CD4-positive, alpha-beta memory T cell (primary cell): ENCODE measurements around the gene RNU7-1. TPM values are rescaled to one million over a fixed set of nuclear protein-coding genes. Genes with fewer than 3 reads are reported as not detected.
A peak's percentile ranks its signal among the peaks of the same experiment; 100 is the strongest.

Experiments used
- CTCF ChIA-PET: fragments of 350-600 bp; sonication (Branson Sonifier 250); formaldehyde crosslinking; loops from one replicate; lab custom pipeline; 2021; ENCODE audit warnings: inconsistent platforms; ENCODE audit not compliant: partially characterized antibody; lab: Charles Lee
- POLR2A ChIA-PET: fragments of 350-600 bp; sonication (Branson Sonifier 250); formaldehyde crosslinking; loops from one replicate; lab custom pipeline; 2021; ENCODE audit not compliant: partially characterized antibody; lab: Charles Lee
- DNase-seq, 5 donors: peaks; one replicate each; pipeline versions ENCODE4 v3.0.0 to v3.0.0-alpha.2; 2020 to 2022; ENCODE audit warnings: mixed read lengths in 1 of 5
- H3K27ac ChIP-seq: one replicate; pipeline ENCODE4 v1.7.0; 2013; ENCODE audit warnings: low read depth, low read length
- H3K27me3 ChIP-seq: 2 replicates; pipeline ENCODE4 v1.7.0; 2013; ENCODE audit warnings: mild to moderate bottlenecking, low read length, moderate library complexity; ENCODE audit not compliant: insufficient read depth
- H3K36me3 ChIP-seq: 2 replicates; pipeline ENCODE4 v1.7.0; 2013; ENCODE audit warnings: mild to moderate bottlenecking, low read length, moderate library complexity; ENCODE audit not compliant: insufficient read depth
- H3K4me1 ChIP-seq: 2 replicates; pipeline ENCODE4 v1.7.0; 2013; ENCODE audit warnings: mild to moderate bottlenecking, low read length, moderate library complexity; ENCODE audit not compliant: insufficient read depth
- H3K4me3 ChIP-seq, 2 donors: one replicate each; pipeline ENCODE4 v1.7.0; 2013; ENCODE audit warnings: low read length in 2 of 2, mild to moderate bottlenecking in 1 of 2
- H3K9me3 ChIP-seq, 2 donors: one replicate each; pipeline ENCODE4 v1.7.0; 2013; ENCODE audit warnings: low read length in 2 of 2, control low read depth in 1 of 2; ENCODE audit not compliant: control insufficient read depth in 1 of 2
- H3K27ac Mint-ChIP-seq, 7 donors: one replicate each; pipeline ENCODE4 v1.8.0; 2020 to 2021; ENCODE audit warnings: mixed read lengths in 7 of 7, mild to moderate bottlenecking in 6 of 7, inconsistent platforms in 3 of 7, moderate library complexity in 3 of 7
- H3K27me3 Mint-ChIP-seq, 2 donors: one replicate each; pipeline ENCODE4 v1.8.0; 2020 to 2021; ENCODE audit warnings: mixed read lengths in 2 of 2
- H3K36me3 Mint-ChIP-seq, 2 donors: one replicate each; pipeline ENCODE4 v1.8.0; 2020 to 2021; ENCODE audit warnings: mixed read lengths in 2 of 2, inconsistent platforms in 1 of 2, mild to moderate bottlenecking in 1 of 2
- H3K4me1 Mint-ChIP-seq, 4 donors: one replicate each; pipeline ENCODE4 v1.8.0; 2020 to 2021; ENCODE audit warnings: mixed read lengths in 4 of 4, mild to moderate bottlenecking in 1 of 4
- H3K4me3 Mint-ChIP-seq, 8 donors: one replicate each; pipeline ENCODE4 v1.8.0; 2020 to 2021; ENCODE audit warnings: mixed read lengths in 8 of 8, mild to moderate bottlenecking in 7 of 8, moderate library complexity in 6 of 8, inconsistent platforms in 3 of 8
- H3K9me3 Mint-ChIP-seq, 8 donors: one replicate each; pipeline ENCODE4 v1.8.0; 2020 to 2021; ENCODE audit warnings: mixed read lengths in 8 of 8, mild to moderate bottlenecking in 5 of 8, inconsistent platforms in 3 of 8, moderate library complexity in 1 of 8
- intact Hi-C: fragments of 100-400 bp; cut with micrococcal nuclease; formaldehyde crosslinking; loops from one replicate; pipeline ENCODE4 v1.15.1; 2023
- polyA plus RNA-seq, 2 donors: library from polyadenylated mRNA; unstranded; fragments of 300-500 nt; fragmentation: Illumina TruSeq; gene quantifications; one replicate each; pipeline ENCODE4 v1.2.3, GENCODE V29; 2021
- total RNA-seq, 2 experiments: library from RNA; stranded (reverse); gene quantifications; one replicate each; pipeline ENCODE4 v1.2.3, GENCODE V29; 2021

RNU7-1 gene
- total and polyA plus RNA-seq, 4 experiments from 2014 or later = not detected

- Mint-ChIP-seq H3K36me3 (peaks cover 32 to 54% of the 10 kb centered on the region in 2 donors), H3K4me1 (peaks cover 32 to 63% (median 47%) of the 10 kb centered on the region in 4 donors), H3K27ac (peak overlapping the region; percentile 88 to 94 (median 93)), H3K4me3 (peak overlapping the region in 1 of 8 donors; percentile 39), H3K27me3 (no peaks in the 10 kb centered on the region), H3K9me3 (no peaks in the 10 kb centered on the region)
- Histone ChIP-seq H3K4me1 (peaks cover 68% of the 10 kb centered on the region), H3K36me3 (peaks cover 45% of the 10 kb centered on the region), H3K9me3 (no peaks in the 10 kb centered on the region), H3K4me3 (no peak overlapping the region), H3K27me3 (no peaks in the 10 kb centered on the region), H3K27ac (peak overlapping the region; percentile 53)
- intact Hi-C loops = loop anchor here (1.0 kb wide), 3 partner anchors 21 to 96 kb away; partner anchors contain the start of gene C12orf57
- CTCF ChIA-PET = interaction anchor here (0.7 to 13.5 kb wide), 18 partner anchors 10 to 267 kb away, joined by 3 to 774 read pairs (median 4); partner anchors contain the start of genes C12orf57, PTPN6, RNU7-1 and SPSB2
- DNase-seq = peak; percentile 85 to 87 (median 85)
- POLR2A ChIA-PET = interaction anchor here (0.8 to 13.5 kb wide), 9 partner anchors 19 to 143 kb away, joined by 3 to 1807 read pairs (median 9); partner anchors contain the start of genes ATN1, C12orf57, ENO2 and LPCAT3
Measured at GRCh38 chr12:6965026-6965661, 21.5 kb downstream of the RNU7-1 start.

GRCh38 chr12:6965714-6966113 is 22.1 kb downstream of the RNU7-1 start:
- CTCF ChIA-PET = interaction anchor here (0.9 to 13.5 kb wide), 7 partner anchors 9 to 268 kb away, joined by 3 to 774 read pairs (median 5); partner anchors contain the start of genes C12orf57, PTPN6 and RNU7-1
- POLR2A ChIA-PET = interaction anchor here (1.3 to 13.5 kb wide), 4 partner anchors 20 to 96 kb away, joined by 3 to 1807 read pairs (median 48); partner anchors contain the start of genes ATN1, C12orf57, PTPN6 and RNU7-1
- H3K27ac Mint-ChIP-seq = peak overlapping the region; percentile 88 to 94 (median 93)

DNA sequence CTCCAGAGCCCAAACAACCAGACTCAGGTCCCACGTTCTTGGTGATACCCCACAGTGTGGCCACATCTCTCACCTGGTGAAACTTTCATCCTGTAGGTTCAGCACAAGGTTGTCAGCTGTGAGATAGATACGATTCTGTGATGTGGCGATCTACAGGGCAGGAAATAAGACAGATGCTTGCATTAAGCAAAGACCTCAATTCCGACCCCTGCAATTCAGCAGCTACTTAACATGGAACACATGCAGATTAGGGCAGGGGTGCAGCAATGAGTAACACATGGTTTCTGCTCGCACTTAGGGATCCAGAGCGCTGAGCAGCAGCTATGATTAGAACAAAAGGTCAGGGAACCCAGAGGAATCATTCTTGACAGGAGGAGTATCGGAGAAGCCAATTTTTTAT is 22.7 kb downstream of the RNU7-1 start:
- Histone ChIP-seq H3K4me3 (no peak overlapping the region), H3K27ac (no peak overlapping the region), H3K4me1 (peaks cover 57% of the 10 kb centered on the region), H3K9me3 (no peaks in the 10 kb centered on the region), H3K27me3 (no peaks in the 10 kb centered on the region), H3K36me3 (peaks cover 40% of the 10 kb centered on the region)
- H3K27me3 Mint-ChIP-seq = no peaks in the 10 kb centered on the region
- DNase-seq = no peak
- ChIA-PET CTCF (interaction anchor here (0.9 to 13.5 kb wide), 7 partner anchors 9 to 94 kb away, joined by 3 to 774 read pairs (median 4); partner anchors contain the start of genes C12orf57, PTPN6 and RNU7-1), POLR2A (interaction anchor here (1.3 to 13.5 kb wide), 3 partner anchors 20 to 94 kb away, joined by 3 to 1807 read pairs (median 86); partner anchors contain the start of genes ATN1, C12orf57, PTPN6 and RNU7-1)
- no peaks in the 10 kb centered on the region for H3K9me3 Mint-ChIP-seq
- peak overlapping the region in 6 of 7 donors; percentile 36 to 93 (median 62) for H3K27ac Mint-ChIP-seq
- H3K4me1 Mint-ChIP-seq = peaks cover 24 to 58% (median 42%) of the 10 kb centered on the region in 4 donors
- intact Hi-C loops = no loop called here
- H3K4me3 Mint-ChIP-seq = peak overlapping the region in 1 of 8 donors; percentile 25
- H3K36me3 Mint-ChIP-seq = peaks cover 29 to 52% of the 10 kb centered on the region in 2 donors

More at GRCh38 chr12:6965714-6966113, 22.1 kb downstream of the RNU7-1 start:
- H3K4me3 ChIP-seq = no peak overlapping the region
- H3K27ac ChIP-seq = peak overlapping the region; percentile 53
- Mint-ChIP-seq H3K27me3 (no peaks in the 10 kb centered on the region), H3K4me3 (no peak overlapping the region), H3K4me1 (peaks cover 27 to 60% (median 44%) of the 10 kb centered on the region in 4 donors), H3K36me3 (peaks cover 32 to 55% of the 10 kb centered on the region in 2 donors), H3K9me3 (no peaks in the 10 kb centered on the region)
- intact Hi-C loops = loop anchor here (1.0 kb wide), 3 partner anchors 21 to 96 kb away; partner anchors contain the start of gene C12orf57
- peaks cover 40% of the 10 kb centered on the region for H3K36me3 ChIP-seq
- H3K9me3 ChIP-seq = no peaks in the 10 kb centered on the region
- DNase-seq = no peak
- H3K27me3 ChIP-seq = no peaks in the 10 kb centered on the region
- peaks cover 63% of the 10 kb centered on the region for H3K4me1 ChIP-seq

GRCh38 chr12:6967651-6968100 is 24.1 kb downstream of the RNU7-1 start:
- intact Hi-C loops = no loop called here
- no peak overlapping the region for H3K4me3 ChIP-seq

GRCh38 chr12:6968426-6968825 is 24.8 kb downstream of the RNU7-1 start:
- Histone ChIP-seq H3K4me1 (peaks cover 50% of the 10 kb centered on the region), H3K36me3 (peaks cover 40% of the 10 kb centered on the region), H3K4me3 (no peak overlapping the region), H3K27ac (peak overlapping the region; percentile 16), H3K9me3 (no peaks in the 10 kb centered on the region), H3K27me3 (no peaks in the 10 kb centered on the region)
- ChIA-PET CTCF (interaction anchor here (0.9 to 3.1 kb wide), 10 partner anchors 11 to 141 kb away, joined by 3 to 81 read pairs (median 9); partner anchors contain the start of genes C12orf57, C1RL, CDCA3 and RNU7-1), POLR2A (interaction anchor here (0.9 to 9.2 kb wide), 15 partner anchors 10 to 127 kb away, joined by 3 to 225 read pairs (median 5); partner anchors contain the start of genes C12orf57, PTPN6, RNU7-1 and SPSB2)
- peaks cover 0 to 2% (median 0%) of the 10 kb centered on the region in 8 donors for H3K9me3 Mint-ChIP-seq
- DNase-seq = no peak
- peaks cover 28 to 56% of the 10 kb centered on the region in 2 donors for H3K36me3 Mint-ChIP-seq
- peak overlapping the region in 6 of 7 donors; percentile 85 to 100 (median 93) for H3K27ac Mint-ChIP-seq
- peak overlapping the region in 7 of 8 donors; percentile 7 to 100 (median 70) for H3K4me3 Mint-ChIP-seq
- no peaks in the 10 kb centered on the region for H3K27me3 Mint-ChIP-seq
- H3K4me1 Mint-ChIP-seq = peaks cover 24 to 63% (median 41%) of the 10 kb centered on the region in 4 donors
- intact Hi-C loops = no loop called here

More at GRCh38 chr12:6967651-6968100, 24.1 kb downstream of the RNU7-1 start:
- peaks cover 40% of the 10 kb centered on the region for H3K36me3 ChIP-seq
- H3K27ac ChIP-seq = no peak overlapping the region
- H3K36me3 Mint-ChIP-seq = peaks cover 28 to 56% of the 10 kb centered on the region in 2 donors
- no peaks in the 10 kb centered on the region for H3K27me3 ChIP-seq
- H3K4me3 Mint-ChIP-seq = peak overlapping the region in 1 of 8 donors; percentile 20
- no peaks in the 10 kb centered on the region for H3K27me3 Mint-ChIP-seq
- H3K4me1 ChIP-seq = peaks cover 56% of the 10 kb centered on the region
- no peak for DNase-seq
- H3K9me3 ChIP-seq = no peaks in the 10 kb centered on the region
- H3K9me3 Mint-ChIP-seq = peaks cover 0 to under 1% (median 0%) of the 10 kb centered on the region in 8 donors
- ChIA-PET POLR2A (interaction anchor here (0.9 to 9.2 kb wide), 7 partner anchors 9 to 116 kb away, joined by 3 to 225 read pairs (median 7); partner anchors contain the start of genes C12orf57, PTPN6, RNU7-1 and USP5), CTCF (interaction anchor here (0.6 to 3.1 kb wide), 9 partner anchors 10 to 282 kb away, joined by 3 to 81 read pairs (median 9); partner anchors contain the start of genes C12orf57, C1RL, RNU7-1 and SPSB2)
- peak overlapping the region in 2 of 7 donors; percentile 30 to 93 for H3K27ac Mint-ChIP-seq
- peaks cover 24 to 59% (median 41%) of the 10 kb centered on the region in 4 donors for H3K4me1 Mint-ChIP-seq

DNA sequence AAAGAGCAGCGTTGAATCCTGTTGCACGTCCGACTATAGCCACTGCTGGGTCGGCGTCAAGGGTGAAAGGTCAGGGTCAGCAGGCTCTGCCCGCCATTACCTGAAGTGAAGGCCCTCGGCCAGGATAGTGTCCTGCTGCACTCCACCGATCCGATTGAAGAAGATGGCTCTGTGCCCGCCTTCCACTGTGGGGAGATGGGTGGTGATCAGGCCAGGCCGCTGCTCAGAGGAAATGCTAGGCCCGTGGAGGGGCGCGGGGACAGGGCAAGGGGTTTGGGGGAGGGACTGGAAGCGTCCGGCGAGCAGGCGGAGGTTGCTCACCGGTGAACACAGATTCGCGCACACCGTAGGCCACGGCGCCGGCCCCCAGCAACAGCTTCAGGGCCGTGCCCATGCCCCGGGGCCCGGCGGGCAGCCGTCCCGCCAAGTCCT is 26.5 kb downstream of the RNU7-1 start:
- Mint-ChIP-seq H3K9me3 (peaks cover 0 to 2% (median 0%) of the 10 kb centered on the region in 8 donors), H3K36me3 (peaks cover 29 to 68% of the 10 kb centered on the region in 2 donors), H3K4me3 (peak overlapping the region; percentile 100), H3K27ac (peak overlapping the region; percentile 93 to 100 (median 100)), H3K4me1 (peaks cover 21 to 61% (median 36%) of the 10 kb centered on the region in 4 donors), H3K27me3 (no peaks in the 10 kb centered on the region)
- Histone ChIP-seq H3K36me3 (peaks cover 53% of the 10 kb centered on the region), H3K9me3 (no peaks in the 10 kb centered on the region), H3K4me3 (peak overlapping the region; percentile 68 to 74), H3K4me1 (peaks cover 38% of the 10 kb centered on the region), H3K27ac (peak overlapping the region; percentile 93), H3K27me3 (no peaks in the 10 kb centered on the region)
- POLR2A ChIA-PET = interaction anchor here (1.4 to 9.2 kb wide), 5 partner anchors 9 to 56 kb away, joined by 4 to 225 read pairs (median 6); partner anchors contain the start of genes C12orf57, ENO2, PTPN6 and RNU7-1
- DNase-seq = peak in 1 of 5 donors; percentile 43
- intact Hi-C loops = loop anchor here (1.0 to 2.0 kb wide), 11 partner anchors 26 to 307 kb away; partner anchors contain the start of genes C12orf57, ING4, LPCAT3 and LRRC23
- CTCF ChIA-PET = interaction anchor here (3.0 to 3.1 kb wide), 2 partner anchors 24 to 139 kb away, joined by 16 to 81 read pairs; partner anchors contain the start of genes C12orf57, C1RL and RNU7-1
